GM12878 (cell line): ENCODE data around the gene SPHK2.

Experiments
- BHLHE40 ChIP-seq, 2 experiments: fragments of 450-650 bp in 1 of 2; IDR thresholded peaks; 2 replicates each; pipeline ENCODE4 v1.6.1; 2011 to 2017; ENCODE audit warnings: low read depth in 2 of 2, borderline replicate concordance in 1 of 2, improper control_type of control experiment in 1 of 2, low read length in 1 of 2, mild to moderate bottlenecking in 1 of 2
- CBX3 ChIP-seq: fragments of 200-600 bp; sonication (generic); IDR thresholded peaks from 2 replicates; pipeline ENCODE4 v1.6.1; 2016; ENCODE audit warnings: low read depth, borderline replicate concordance
- CHD4 ChIP-seq: fragments of 200-600 bp; sonication (generic); IDR thresholded peaks from 2 replicates; pipeline ENCODE4 v1.6.1; 2016; ENCODE audit warnings: mild to moderate bottlenecking
- CTCF ChIP-seq, 3 experiments: IDR thresholded peaks in 2 of 3; conservative IDR thresholded peaks in 1 of 3; 2 replicates each; pipeline ENCODE4 v1.5.1; 2011; ENCODE audit warnings: low read depth in 3 of 3, low read length in 3 of 3, mild to moderate bottlenecking in 3 of 3, control low read depth in 2 of 3, moderate library complexity in 2 of 3, inconsistent platforms in 1 of 3, mixed read lengths in 1 of 3; ENCODE audit not compliant: control insufficient read depth in 2 of 3, insufficient read depth in 1 of 3; ENCODE audit errors: extremely low read depth in 1 of 3
- E2F4 ChIP-seq: IDR thresholded peaks from 2 replicates; pipeline ENCODE4 v1.6.1; 2012; ENCODE audit warnings: low read depth, low read length, improper control_type of control experiment
- EGR1 ChIP-seq, 2 experiments: IDR thresholded peaks; 1 replicate in 1 of 2; 2 replicates in 1 of 2; pipeline ENCODE4 v1.6.1; 2011 to 2012; ENCODE audit warnings: low read depth in 2 of 2, low read length in 2 of 2, borderline replicate concordance in 1 of 2, mild to moderate bottlenecking in 1 of 2, moderate library complexity in 1 of 2
- EZH2 ChIP-seq: IDR thresholded peaks from 2 replicates; pipeline ENCODE4 v1.6.1; 2012; ENCODE audit warnings: low read depth, mild to moderate bottlenecking, control low read depth, inconsistent platforms, low read length, borderline replicate concordance; ENCODE audit not compliant: control insufficient read depth
- HDAC2 ChIP-seq: fragments of 200-600 bp; sonication (generic); IDR thresholded peaks from 2 replicates; pipeline ENCODE4 v1.6.1; 2017
- JUND ChIP-seq: IDR thresholded peaks from 2 replicates; pipeline ENCODE4 v1.6.1; 2012; ENCODE audit warnings: low read depth, mild to moderate bottlenecking, low read length, improper control_type of control experiment, moderate library complexity
- NRF1 ChIP-seq: conservative IDR thresholded peaks from 2 replicates; pipeline ENCODE4 v1.6.1; 2011; ENCODE audit warnings: mild to moderate bottlenecking, low read depth, low read length, improper control_type of control experiment
- PAX5 ChIP-seq: IDR thresholded peaks from 2 replicates; pipeline ENCODE4 v1.6.1; 2011; ENCODE audit warnings: low read depth, low read length, borderline replicate concordance
- POLR2A ChIP-seq: IDR thresholded peaks from 2 replicates; pipeline ENCODE4 v1.6.1; 2011; ENCODE audit warnings: low read depth, mild to moderate bottlenecking, low read length
- RELA ChIP-seq: fragments of 450-650 bp; IDR thresholded peaks from 2 replicates; pipeline ENCODE4 v1.8.0; 2014; ENCODE audit warnings: borderline replicate concordance; ENCODE audit not compliant: partially characterized antibody
- ZBTB11 ChIP-seq: fragments of 450-650 bp; formaldehyde crosslinking; IDR thresholded peaks from 2 replicates; pipeline ENCODE4 v1.5.0; 2022; ENCODE audit warnings: mild to moderate bottlenecking, missing genetic modification characterization

GRCh38 chr19:48616491-48617056, 2.7 kb upstream of the SPHK2 start:
- TF ChIP-seq CBX3 (no peak), CHD4 (no peak), CTCF (IDR thresholded peaks at IDR 0.05 in 2 of 3, conservative IDR thresholded peaks at IDR 0.05 in 1 of 3; ENCODE audit: control insufficient read depth in 2 of 3, extremely low read depth in 1 of 3, insufficient read depth in 1 of 3, low read depth in 3 of 3, low read length in 3 of 3) (no peak), POLR2A (no peak), NRF1 (no peak), BHLHE40 (IDR thresholded peaks at IDR 0.05; ENCODE audit: borderline replicate concordance in 1 of 2, low read depth in 2 of 2, low read length in 1 of 2) (no peak), JUND (no peak), EGR1 (IDR thresholded peaks at IDR 0.05; ENCODE audit: borderline replicate concordance in 1 of 2, low read depth in 2 of 2, low read length in 2 of 2) (no peak), ZBTB11 (no peak), PAX5 (no peak), RELA (no peak), EZH2 (no peak), E2F4 (no peak), HDAC2 (no peak)
